Thyroid gland (tissue), 4 donors: ENCODE data around the gene ITLN1.

Experiments
- POLR2A ChIP-seq, 2 donors: fragments of 450-650 bp; IDR thresholded peaks; one replicate each; pipeline ENCODE4 v1.6.1; 2017; ENCODE audit warnings: antibody characterized with exemption in 2 of 2, mild to moderate bottlenecking in 2 of 2, moderate library complexity in 1 of 2
- TF ChIP-seq, protein P1 (sequence below), 6 experiments: fragments of 200-600 bp in 3 of 6; fragments of 450-650 bp in 3 of 6; sonication (generic) in 3 of 6; IDR thresholded peaks; one replicate each; pipeline ENCODE4 v1.5.1; 2016 to 2019; ENCODE audit warnings: antibody characterized with exemption in 6 of 6, mild to moderate bottlenecking in 2 of 6, inconsistent platforms in 1 of 6, moderate library complexity in 1 of 6

DNA sequence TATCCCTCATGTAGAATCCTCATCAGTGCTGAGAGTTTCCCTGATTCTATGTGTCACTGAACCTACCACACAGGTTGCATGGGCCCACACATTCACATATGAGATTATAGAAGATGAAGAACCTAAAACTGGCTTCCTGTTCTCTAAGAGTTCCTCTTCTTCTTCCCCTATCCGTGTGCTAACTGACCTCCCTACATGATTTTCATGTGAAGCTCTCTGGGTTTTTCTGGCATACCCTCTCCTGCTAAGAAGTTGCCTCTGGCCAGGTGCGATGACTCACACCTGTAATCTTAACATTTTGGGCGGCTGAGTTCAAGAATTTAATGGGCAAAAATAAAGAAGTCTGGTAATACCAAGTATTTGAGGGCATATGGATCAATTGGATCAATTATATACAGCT, 16.8 kb downstream of the ITLN1 start:
- TF ChIP-seq POLR2A (IDR thresholded peaks at IDR 0.05), result no peak
- TF ChIP-seq, protein P1, sequence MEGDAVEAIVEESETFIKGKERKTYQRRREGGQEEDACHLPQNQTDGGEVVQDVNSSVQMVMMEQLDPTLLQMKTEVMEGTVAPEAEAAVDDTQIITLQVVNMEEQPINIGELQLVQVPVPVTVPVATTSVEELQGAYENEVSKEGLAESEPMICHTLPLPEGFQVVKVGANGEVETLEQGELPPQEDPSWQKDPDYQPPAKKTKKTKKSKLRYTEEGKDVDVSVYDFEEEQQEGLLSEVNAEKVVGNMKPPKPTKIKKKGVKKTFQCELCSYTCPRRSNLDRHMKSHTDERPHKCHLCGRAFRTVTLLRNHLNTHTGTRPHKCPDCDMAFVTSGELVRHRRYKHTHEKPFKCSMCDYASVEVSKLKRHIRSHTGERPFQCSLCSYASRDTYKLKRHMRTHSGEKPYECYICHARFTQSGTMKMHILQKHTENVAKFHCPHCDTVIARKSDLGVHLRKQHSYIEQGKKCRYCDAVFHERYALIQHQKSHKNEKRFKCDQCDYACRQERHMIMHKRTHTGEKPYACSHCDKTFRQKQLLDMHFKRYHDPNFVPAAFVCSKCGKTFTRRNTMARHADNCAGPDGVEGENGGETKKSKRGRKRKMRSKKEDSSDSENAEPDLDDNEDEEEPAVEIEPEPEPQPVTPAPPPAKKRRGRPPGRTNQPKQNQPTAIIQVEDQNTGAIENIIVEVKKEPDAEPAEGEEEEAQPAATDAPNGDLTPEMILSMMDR (IDR thresholded peaks at IDR 0.05), result no peak
